NCI-H510A (cell line): ENCODE measurements around the gene YY1.
"Not testable (repeated sequence)": the region's sequence is repeated elsewhere in the genome, so short reads cannot be mapped to it uniquely, and the experiment has no call there.

Experiments
- DNase-seq: peaks from one replicate; lab custom pipeline; 2025; lab: John Stamatoyannopoulos, UW

Gene YY1

GRCh38 chr14:100283984-100284881 is 45.3 kb downstream of the YY1 start:
- DNase-seq = no peak

- peak; percentile 44 for DNase-seq
Observed at GRCh38 chr14:100285021-100285912, 46.3 kb downstream of the YY1 start.

- DNase-seq = no peak
Observed at GRCh38 chr14:100285913-100286400, 47.0 kb downstream of the YY1 start.

- no peak for DNase-seq
Observed at GRCh38 chr14:100286484-100287191, 47.7 kb downstream of the YY1 start.

- DNase-seq = no peak
Observed at GRCh38 chr14:100287202-100287997, 48.5 kb downstream of the YY1 start.

GRCh38 chr14:100287998-100288295 is 49.0 kb downstream of the YY1 start:
- DNase-seq = not testable (repeated sequence)

GRCh38 chr14:100288382-100289185 is 49.6 kb downstream of the YY1 start:
- DNase-seq = no peak

- DNase-seq = no peak
Observed at GRCh38 chr14:100289916-100290606, 51.1 kb downstream of the YY1 start.

- no peak for DNase-seq
Observed at GRCh38 chr14:100290607-100291304, 51.8 kb downstream of the YY1 start.

- no peak for DNase-seq
Observed at GRCh38 chr14:100291305-100292075, 52.5 kb downstream of the YY1 start.

GRCh38 chr14:100292301-100292775 is 53.4 kb downstream of the YY1 start:
- no peak for DNase-seq

- no peak for DNase-seq
Observed at GRCh38 chr14:100292776-100293461, 54.0 kb downstream of the YY1 start.

- no peak for DNase-seq
Observed at GRCh38 chr14:100293497-100294212, 54.7 kb downstream of the YY1 start.

- no peak for DNase-seq
Observed at GRCh38 chr14:100294213-100294962, 55.4 kb downstream of the YY1 start.

- DNase-seq = no peak
Observed at GRCh38 chr14:100294963-100295330, 56.0 kb downstream of the YY1 start.

- DNase-seq = no peak
Observed at GRCh38 chr14:100295376-100296105, 56.6 kb downstream of the YY1 start.
